ENCODE data around the gene COX7A2L.

Gene COX7A2L

GRCh38 chr2:42325609-42326008, 35.4 kb downstream of the COX7A2L start:
- TF ChIP-seq CTCF (IDR thresholded peaks at IDR 0.05): no peak

GRCh38 chr2:42324949-42325348, 36.1 kb downstream of the COX7A2L start:
- no peak for TF ChIP-seq CTCF (IDR thresholded peaks at IDR 0.05)

- TF ChIP-seq CTCF (IDR thresholded peaks at IDR 0.05): no peak
Measured at GRCh38 chr2:42324244-42324643, 36.8 kb downstream of the COX7A2L start.

GRCh38 chr2:42321452-42322064, 39.5 kb downstream of the COX7A2L start:
- TF ChIP-seq CTCF (IDR thresholded peaks at IDR 0.05): no peak

GRCh38 chr2:42319265-42319664, 41.8 kb downstream of the COX7A2L start:
- no peak for TF ChIP-seq CTCF (IDR thresholded peaks at IDR 0.05)

- TF ChIP-seq CTCF (IDR thresholded peaks at IDR 0.05): no peak
Measured at GRCh38 chr2:42317945-42318344, 43.1 kb downstream of the COX7A2L start.

GRCh38 chr2:42317486-42317885, 43.5 kb downstream of the COX7A2L start:
- TF ChIP-seq CTCF (IDR thresholded peaks at IDR 0.05): no peak

- no peak for TF ChIP-seq CTCF (IDR thresholded peaks at IDR 0.05)
Measured at GRCh38 chr2:42316910-42317309, 44.1 kb downstream of the COX7A2L start.
